Measurements from ENCODE around the gene VKORC1.

Gene VKORC1

DNA sequence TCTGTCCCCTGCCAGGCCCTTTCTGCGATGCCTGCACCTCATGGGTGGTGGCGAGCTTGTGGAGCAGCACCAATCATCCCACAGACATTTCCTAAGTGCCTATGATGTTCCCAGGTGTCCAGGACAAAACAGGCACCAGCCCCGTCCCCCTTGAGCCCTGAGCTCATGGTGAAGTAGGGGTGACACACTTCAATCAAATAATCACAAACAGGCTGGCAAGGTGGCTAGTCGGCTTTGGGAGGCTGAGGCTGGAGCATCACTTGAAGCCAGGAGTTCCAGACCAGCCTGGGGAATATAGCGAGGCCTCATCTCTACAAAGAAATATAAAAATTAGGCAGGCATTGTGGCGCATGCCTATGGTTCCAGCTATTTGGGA is 41.7 kb upstream of the VKORC1 start:
- no peak for FAIRE-seq
- TF ChIP-seq TAF1 (IDR thresholded peaks at IDR 0.05; ENCODE audit: low read depth, low read length): no peak
- no peak for TF ChIP-seq PAX5 (IDR thresholded peaks at IDR 0.05; ENCODE audit: insufficient read depth, low read length, severe bottlenecking)
- no peak for TF ChIP-seq POLR2AphosphoS5 (IDR thresholded peaks at IDR 0.05; ENCODE audit: low read depth, low read length)
- TF ChIP-seq SPI1 (IDR thresholded peaks at IDR 0.05; ENCODE audit: low read depth, low read length): no peak
- no peak for TF ChIP-seq POLR2A (IDR thresholded peaks at IDR 0.05; ENCODE audit: low read depth, low read length)
- no peak for TF ChIP-seq POU2F2 (IDR thresholded peaks at IDR 0.05; ENCODE audit: low read depth, low read length)
- no peak for DNase-seq (ENCODE audit: insufficient read length, low spot score)

DNA sequence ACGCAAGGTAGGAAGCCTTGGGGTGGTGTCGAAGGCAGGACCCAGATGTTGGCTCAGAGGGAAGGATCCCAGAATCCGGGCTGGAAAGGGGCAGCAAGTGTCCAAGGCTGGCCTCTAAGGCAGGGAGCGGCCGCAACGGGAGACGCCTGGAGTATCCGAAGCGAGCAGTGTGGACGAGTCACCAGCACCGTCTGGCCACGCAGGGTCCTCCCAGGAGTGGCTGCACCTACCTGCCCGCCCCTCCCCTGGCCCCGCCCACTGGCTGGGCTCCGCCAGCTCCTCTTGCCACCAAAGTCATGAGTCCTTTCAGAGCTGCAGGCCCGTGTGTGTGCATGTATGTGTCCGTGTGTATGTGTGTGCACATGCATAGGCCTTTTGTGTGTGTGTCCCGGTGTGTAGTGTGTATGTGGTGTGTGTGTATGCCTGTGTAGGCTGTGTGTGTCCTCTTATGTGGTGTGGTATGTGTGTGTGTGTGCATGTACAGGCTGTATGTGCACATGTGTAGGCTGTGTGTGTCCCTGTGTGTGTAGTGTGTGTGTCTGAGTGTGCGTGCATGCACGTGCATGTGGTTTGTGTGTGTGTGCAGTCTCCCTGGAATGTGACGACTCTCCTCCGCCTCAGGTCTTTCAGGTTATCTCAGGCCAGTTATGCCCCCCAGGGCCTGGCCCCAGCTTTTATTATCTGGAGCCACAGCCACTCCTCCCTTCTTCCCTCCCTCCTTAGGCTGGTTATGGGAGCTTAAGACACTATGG is 41.1 kb upstream of the VKORC1 start, which contains the start of gene PRSS8:
Gene PRSS8 (minus strand): TSS at position 193 of the 752 bp plus-strand sequence. CDS start 229 bp downstream, outside the sequence.
- DNase-seq (ENCODE audit: insufficient read length, low spot score): no peak
- FAIRE-seq: no peak
- TF ChIP-seq SPI1 (IDR thresholded peaks at IDR 0.05; ENCODE audit: low read depth, low read length) (no peak), POU2F2 (IDR thresholded peaks at IDR 0.05; ENCODE audit: low read depth, low read length) (no peak), POLR2AphosphoS5 (IDR thresholded peaks at IDR 0.05; ENCODE audit: low read depth, low read length) (no peak), TAF1 (IDR thresholded peaks at IDR 0.05; ENCODE audit: low read depth, low read length) (no peak), POLR2A (IDR thresholded peaks at IDR 0.05; ENCODE audit: low read depth, low read length) (no peak), PAX5 (IDR thresholded peaks at IDR 0.05; ENCODE audit: insufficient read depth, low read length, severe bottlenecking) (no peak)

DNA sequence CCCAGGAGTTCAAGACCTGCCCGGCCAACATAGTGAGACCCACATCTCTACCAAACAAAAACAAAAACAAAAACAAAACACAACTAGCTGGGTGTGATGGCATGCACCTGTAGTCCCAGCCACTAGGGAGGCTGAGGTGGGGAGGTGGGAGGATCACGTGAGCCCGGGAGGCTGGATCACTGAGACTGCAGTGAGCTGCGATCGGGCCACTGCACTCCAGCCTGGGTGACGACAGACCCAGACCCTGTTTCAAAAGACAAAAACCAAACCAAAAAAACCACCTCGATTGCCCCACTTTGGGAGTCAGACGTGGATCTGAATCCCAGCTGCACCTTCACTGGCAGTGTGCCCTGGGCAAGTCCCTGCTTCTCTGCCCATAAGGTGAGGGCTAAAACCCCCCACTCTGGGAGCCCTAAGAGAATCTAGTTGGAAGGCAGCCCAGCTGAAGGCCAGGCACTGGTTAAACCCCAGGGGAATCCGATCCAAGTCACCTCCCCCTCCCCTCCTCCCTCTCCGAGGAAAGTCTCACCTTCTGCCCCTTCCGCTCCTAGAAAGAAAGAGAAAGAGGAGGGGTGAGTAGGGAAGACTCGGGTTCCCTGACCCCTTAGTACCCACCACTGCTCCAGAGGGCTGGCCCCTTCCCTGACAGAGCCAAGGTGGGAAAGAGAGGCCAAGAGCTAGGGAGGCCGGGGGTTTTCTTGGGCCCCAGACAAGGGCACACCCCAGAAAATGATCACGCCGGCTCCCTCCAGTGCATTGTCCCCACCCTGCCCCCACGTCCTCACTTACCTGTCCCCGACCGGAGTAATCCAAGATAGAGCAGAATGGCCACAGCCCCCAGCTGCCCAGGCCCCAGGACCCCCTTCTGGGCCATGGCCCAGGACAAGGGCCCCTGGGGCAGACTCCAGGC is 40.3 kb upstream of the VKORC1 start:
- TF ChIP-seq POU2F2 (IDR thresholded peaks at IDR 0.05; ENCODE audit: low read depth, low read length) (no peak), POLR2AphosphoS5 (IDR thresholded peaks at IDR 0.05; ENCODE audit: low read depth, low read length) (no peak), SPI1 (IDR thresholded peaks at IDR 0.05; ENCODE audit: low read depth, low read length) (no peak), TAF1 (IDR thresholded peaks at IDR 0.05; ENCODE audit: low read depth, low read length) (no peak)
- DNase-seq (ENCODE audit: insufficient read length, low spot score) (no peak), FAIRE-seq (no peak)

GRCh38 chr16:31134091-31134571 is 39.5 kb upstream of the VKORC1 start:
- no peak for TF ChIP-seq TAF1 (IDR thresholded peaks at IDR 0.05; ENCODE audit: low read depth, low read length)
- FAIRE-seq (no peak), DNase-seq (ENCODE audit: insufficient read length, low spot score) (no peak)

DNA sequence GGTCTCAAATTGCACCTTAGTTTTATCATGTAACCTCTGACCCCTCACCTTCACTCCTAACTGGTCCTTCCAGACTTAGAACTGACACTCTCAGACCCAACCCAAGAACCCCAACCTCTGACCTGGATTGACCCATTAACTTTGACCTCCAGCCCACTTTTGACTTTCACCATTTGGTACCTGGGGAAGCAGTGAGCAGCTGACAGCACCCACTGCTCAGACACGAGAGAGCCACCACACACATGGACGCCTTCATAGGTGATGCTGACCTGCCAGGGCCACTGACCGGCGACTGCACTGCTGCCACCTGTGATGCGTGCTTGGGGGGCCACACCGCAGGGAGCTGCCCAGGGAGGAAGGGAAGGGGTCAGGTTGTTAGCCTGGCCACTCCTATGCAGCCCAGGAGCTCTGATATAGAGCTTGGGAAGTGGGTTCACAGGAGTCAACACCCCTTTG is 38.5 kb upstream of the VKORC1 start:
- FAIRE-seq (no peak), DNase-seq (ENCODE audit: insufficient read length, low spot score) (no peak)
- TF ChIP-seq SPI1 (IDR thresholded peaks at IDR 0.05; ENCODE audit: low read depth, low read length): no peak
- TF ChIP-seq POU2F2 (IDR thresholded peaks at IDR 0.05; ENCODE audit: low read depth, low read length): no peak
- TF ChIP-seq TAF1 (IDR thresholded peaks at IDR 0.05; ENCODE audit: low read depth, low read length): no peak
- TF ChIP-seq PAX5 (IDR thresholded peaks at IDR 0.05; ENCODE audit: insufficient read depth, low read length, severe bottlenecking): no peak
- TF ChIP-seq POLR2A (IDR thresholded peaks at IDR 0.05; ENCODE audit: low read depth, low read length): no peak
- TF ChIP-seq POLR2AphosphoS5 (IDR thresholded peaks at IDR 0.05; ENCODE audit: low read depth, low read length): no peak

GRCh38 chr16:31132303-31132979 is 37.8 kb upstream of the VKORC1 start:
- DNase-seq (ENCODE audit: insufficient read length, low spot score): no peak
- FAIRE-seq: no peak
- TF ChIP-seq POLR2AphosphoS5 (IDR thresholded peaks at IDR 0.05; ENCODE audit: low read depth, low read length) (no peak), POLR2A (IDR thresholded peaks at IDR 0.05; ENCODE audit: low read depth, low read length) (no peak), SPI1 (IDR thresholded peaks at IDR 0.05; ENCODE audit: low read depth, low read length) (no peak), TAF1 (IDR thresholded peaks at IDR 0.05; ENCODE audit: low read depth, low read length) (no peak), POU2F2 (IDR thresholded peaks at IDR 0.05; ENCODE audit: low read depth, low read length) (no peak), PAX5 (IDR thresholded peaks at IDR 0.05; ENCODE audit: insufficient read depth, low read length, severe bottlenecking) (no peak)

GRCh38 chr16:31131841-31132271 is 37.3 kb upstream of the VKORC1 start:
- DNase-seq (ENCODE audit: insufficient read length, low spot score) (no peak), FAIRE-seq (no peak)
- TF ChIP-seq TAF1 (IDR thresholded peaks at IDR 0.05; ENCODE audit: low read depth, low read length) (no peak), POLR2A (IDR thresholded peaks at IDR 0.05; ENCODE audit: low read depth, low read length) (no peak), PAX5 (IDR thresholded peaks at IDR 0.05; ENCODE audit: insufficient read depth, low read length, severe bottlenecking) (no peak)

DNA sequence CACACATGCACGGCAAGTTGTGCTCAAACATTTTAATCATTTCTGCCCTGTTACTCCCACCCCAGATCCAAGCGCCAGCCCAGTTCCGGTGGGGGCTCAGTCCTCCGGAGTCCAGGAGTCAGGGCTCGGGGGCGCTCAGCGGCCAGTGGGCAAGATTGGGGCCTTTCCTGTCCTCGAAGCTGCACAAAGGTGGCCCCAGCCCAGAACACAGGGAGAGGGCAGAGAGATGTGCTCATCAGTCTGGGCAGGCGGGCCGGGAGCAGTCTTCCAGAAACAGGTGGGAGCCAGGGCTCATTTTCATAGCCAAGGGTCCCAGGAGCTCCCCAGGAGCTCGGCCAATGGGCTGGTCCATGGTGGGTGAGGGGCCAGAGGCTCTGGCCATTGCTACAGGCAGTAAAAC is 36.8 kb upstream of the VKORC1 start:
- FAIRE-seq (no peak), DNase-seq (ENCODE audit: insufficient read length, low spot score) (no peak)
- TF ChIP-seq TAF1 (IDR thresholded peaks at IDR 0.05; ENCODE audit: low read depth, low read length): no peak
- no peak for TF ChIP-seq PAX5 (IDR thresholded peaks at IDR 0.05; ENCODE audit: insufficient read depth, low read length, severe bottlenecking)
- TF ChIP-seq POLR2AphosphoS5 (IDR thresholded peaks at IDR 0.05; ENCODE audit: low read depth, low read length): no peak
- no peak for TF ChIP-seq POU2F2 (IDR thresholded peaks at IDR 0.05; ENCODE audit: low read depth, low read length)
- no peak for TF ChIP-seq POLR2A (IDR thresholded peaks at IDR 0.05; ENCODE audit: low read depth, low read length)
- TF ChIP-seq SPI1 (IDR thresholded peaks at IDR 0.05; ENCODE audit: low read depth, low read length): no peak

DNA sequence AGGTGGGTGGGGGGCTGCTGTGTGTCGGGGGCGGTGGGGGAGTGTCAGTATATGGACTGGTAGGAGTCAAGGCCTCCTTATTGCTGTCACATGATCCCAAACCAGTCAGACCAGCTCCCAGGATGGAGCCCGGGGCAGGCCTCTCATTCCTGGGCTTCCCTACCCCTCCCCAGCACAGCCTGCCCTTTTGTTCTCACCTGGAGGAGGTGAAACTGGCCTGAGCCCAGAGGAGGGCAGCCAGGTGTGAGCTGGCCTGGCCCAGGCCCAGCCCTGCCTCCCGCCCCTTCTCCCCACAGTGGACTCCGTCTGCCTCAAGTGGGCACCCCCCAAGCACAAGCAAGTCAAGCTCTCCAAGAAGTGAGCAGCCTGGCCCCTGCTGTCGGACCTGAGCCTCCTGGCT is 36.3 kb upstream of the VKORC1 start:
- DNase-seq (ENCODE audit: insufficient read length, low spot score) (no peak), FAIRE-seq (no peak)
- no peak for TF ChIP-seq POLR2AphosphoS5 (IDR thresholded peaks at IDR 0.05; ENCODE audit: low read depth, low read length)
- no peak for TF ChIP-seq PAX5 (IDR thresholded peaks at IDR 0.05; ENCODE audit: insufficient read depth, low read length, severe bottlenecking)
- TF ChIP-seq TAF1 (IDR thresholded peaks at IDR 0.05; ENCODE audit: low read depth, low read length): no peak
- no peak for TF ChIP-seq POLR2A (IDR thresholded peaks at IDR 0.05; ENCODE audit: low read depth, low read length)
- TF ChIP-seq POU2F2 (IDR thresholded peaks at IDR 0.05; ENCODE audit: low read depth, low read length): no peak
- TF ChIP-seq SPI1 (IDR thresholded peaks at IDR 0.05; ENCODE audit: low read depth, low read length): no peak
